ENCODE data around the gene ATP8B4. TPM values are rescaled to one million over a fixed set of nuclear protein-coding genes. Genes with fewer than 3 reads are reported as not detected.

Gene ATP8B4
- total and polyA plus RNA-seq, 2 donors (not counting 3 experiments of a cell fraction or from before 2014, with no cell fraction given): not detected

GRCh38 chr15:50084932-50085331, 34.1 kb downstream of the ATP8B4 start:
- POLR2A ChIA-PET: no interaction called here
- H3K9me1 ChIP-seq (replicated peaks; ENCODE audit: control insufficient read depth, extremely low read depth, insufficient read depth, low read length): no peaks in the 10 kb centered on the region
- TF ChIP-seq POLR2AphosphoS5 (IDR thresholded peaks at IDR 0.05; ENCODE audit: insufficient read depth, low read depth, low read length) (no peak), EZH2 (IDR thresholded peaks at IDR 0.05; ENCODE audit: borderline replicate concordance, low read depth, low read length, severe bottlenecking) (no peak), GATA2 (IDR thresholded peaks at IDR 0.05; ENCODE audit: insufficient read depth, insufficient read length, low read depth, low read length) (no peak), POLR2A (IDR thresholded peaks at IDR 0.05; ENCODE audit: low read depth, low read length) (no peak), FOS (IDR thresholded peaks at IDR 0.05; ENCODE audit: borderline replicate concordance, insufficient read depth, low read length) (no peak), MYC (IDR thresholded peaks at IDR 0.05; ENCODE audit: low read depth, low read length) (no peak), CTCF (IDR thresholded peaks at IDR 0.05; ENCODE audit: extremely low read depth in 1 of 2, insufficient read depth in 1 of 2, low read depth in 1 of 2, low read length in 2 of 2) (no peak), JUN (IDR thresholded peaks at IDR 0.05; ENCODE audit: borderline replicate concordance, insufficient read depth, insufficient read length, low read depth) (no peak)
- TF ChIP-seq, protein P1, sequence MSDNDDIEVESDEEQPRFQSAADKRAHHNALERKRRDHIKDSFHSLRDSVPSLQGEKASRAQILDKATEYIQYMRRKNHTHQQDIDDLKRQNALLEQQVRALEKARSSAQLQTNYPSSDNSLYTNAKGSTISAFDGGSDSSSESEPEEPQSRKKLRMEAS (IDR thresholded peaks at IDR 0.05; ENCODE audit: insufficient read depth, insufficient read length): no peak
- no peaks in the 10 kb centered on the region for H3K9me3 ChIP-seq (replicated peaks; ENCODE audit: control insufficient read depth, insufficient read depth, low read length)
- no peaks in the 10 kb centered on the region for H3K27me3 ChIP-seq (ENCODE audit: control insufficient read depth in 2 of 2, insufficient read depth in 2 of 2, low read length in 2 of 2)
- no peak for FAIRE-seq
- no peaks in the 10 kb centered on the region for H3K36me3 ChIP-seq (ENCODE audit: control insufficient read depth in 2 of 2, extremely low read depth in 1 of 2, insufficient read depth in 2 of 2, low read length in 2 of 2)
- H4K20me1 ChIP-seq (replicated peaks; ENCODE audit: control insufficient read depth, extremely low read depth, insufficient read depth, low read length): no peaks in the 10 kb centered on the region
- BruUV-seq (replicated peaks): no TSS peak
- no peak overlapping the region for H3K27ac ChIP-seq (ENCODE audit: insufficient read depth, low read depth, low read length)
- H3K79me2 ChIP-seq (ENCODE audit: control insufficient read depth, insufficient read depth, low read length): no peaks in the 10 kb centered on the region
- intact Hi-C loops (cut with micrococcal nuclease) (no loop called here), dilution Hi-C loops (cut with MboI; ENCODE audit: extremely low pct_ligation_motif_present, low sequenced_read_pairs) (no loop called here)
- H2AFZ ChIP-seq (ENCODE audit: low read depth, low read length): no peak overlapping the region
- H3K4me1 ChIP-seq (ENCODE audit: control insufficient read depth, extremely low read depth, insufficient read depth, low read length): no peaks in the 10 kb centered on the region
- no peak overlapping the region for H3K4me2 ChIP-seq (ENCODE audit: insufficient read depth, low read length)
- CTCF ChIA-PET: no interaction called here
- H3K9ac ChIP-seq (replicated peaks; ENCODE audit: extremely low read depth, insufficient read depth, low read length): no peak overlapping the region
- DNase-seq (ENCODE audit: low read depth, low spot score): no peak
- H3K4me3 ChIP-seq (replicated peaks in 1 of 3; ENCODE audit: insufficient read depth in 1 of 3, low read depth in 1 of 3, low read length in 3 of 3): no peak overlapping the region

All from endothelial cell of umbilical vein (primary cell).